HG03469 (cell line): ENCODE results near the gene EPHA1.

Experiments used
- ATAC-seq: cut with Tn5 transposase; IDR thresholded peaks from one replicate; pipeline ENCODE4 v1.9.1; 2021; ENCODE audit warnings: mild to moderate bottlenecking, moderate library complexity, moderate number of reproducible peaks; ENCODE audit not compliant: unreplicated experiment

The EPHA1 gene

DNA sequence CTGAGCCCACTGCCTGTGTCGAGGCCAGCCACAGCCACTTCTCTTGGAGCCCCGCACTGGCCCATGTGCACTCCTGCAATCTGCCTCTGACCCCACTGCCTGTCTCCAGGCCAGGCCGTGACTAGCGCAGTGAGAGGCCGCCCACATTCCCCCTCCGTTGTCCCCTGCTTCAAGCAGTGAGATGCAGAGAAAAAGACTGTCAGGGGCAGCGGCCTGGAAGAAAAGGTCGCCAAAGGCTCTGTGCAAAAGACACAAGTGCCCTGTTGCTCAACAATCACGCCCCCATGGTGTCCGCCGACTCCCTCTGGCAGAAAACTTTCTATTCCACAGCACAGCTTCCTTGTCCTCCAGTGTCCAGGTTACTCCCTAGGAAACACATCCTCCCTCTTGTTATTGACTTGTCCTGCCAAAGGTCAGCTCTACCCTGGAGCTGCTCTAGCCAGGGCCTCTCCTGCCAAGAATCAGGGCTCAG lies 56.1 kb downstream of the EPHA1 start:
- no peak for ATAC-seq

DNA sequence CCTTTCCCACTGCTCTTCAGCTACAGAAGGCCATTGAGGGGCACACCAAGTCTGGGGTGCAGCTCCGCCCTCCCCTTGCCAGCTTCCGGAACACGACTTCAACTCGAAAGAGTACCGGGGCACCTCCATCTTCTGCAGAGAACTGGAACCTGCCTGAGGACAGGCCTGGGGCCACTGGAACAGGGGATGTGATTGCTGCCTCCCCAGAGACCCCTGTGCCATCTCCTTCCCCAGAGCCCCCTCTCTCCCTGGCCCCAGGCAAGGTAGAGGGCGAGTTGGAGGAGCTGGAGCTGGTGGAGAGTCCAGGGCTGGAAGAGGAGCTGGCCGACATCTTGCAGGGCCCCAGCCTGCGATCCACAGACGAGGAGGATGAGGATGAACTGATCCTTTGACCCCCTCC lies 57.1 kb downstream of the EPHA1 start:
- ATAC-seq, result no peak

DNA sequence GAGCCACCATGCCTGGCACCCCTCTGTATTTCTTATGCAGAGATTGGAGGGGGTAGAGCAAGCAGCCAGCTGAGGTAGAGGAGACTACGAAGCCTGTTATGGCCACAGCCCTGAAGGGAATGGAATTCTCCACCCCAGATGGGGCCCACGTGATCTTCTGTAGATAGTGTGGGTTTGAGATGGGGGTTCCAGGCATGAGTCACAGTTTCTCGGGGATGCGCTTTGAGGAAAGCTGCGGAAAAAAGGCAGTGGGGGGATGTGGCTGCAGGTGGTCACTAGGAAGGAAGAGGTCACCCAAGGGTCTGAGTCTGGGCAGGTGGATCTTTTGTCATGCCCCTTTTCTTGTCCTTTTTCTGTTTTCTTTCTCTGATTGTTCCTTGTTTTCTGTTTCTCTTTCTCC lies 57.6 kb downstream of the EPHA1 start:
- no peak for ATAC-seq

DNA sequence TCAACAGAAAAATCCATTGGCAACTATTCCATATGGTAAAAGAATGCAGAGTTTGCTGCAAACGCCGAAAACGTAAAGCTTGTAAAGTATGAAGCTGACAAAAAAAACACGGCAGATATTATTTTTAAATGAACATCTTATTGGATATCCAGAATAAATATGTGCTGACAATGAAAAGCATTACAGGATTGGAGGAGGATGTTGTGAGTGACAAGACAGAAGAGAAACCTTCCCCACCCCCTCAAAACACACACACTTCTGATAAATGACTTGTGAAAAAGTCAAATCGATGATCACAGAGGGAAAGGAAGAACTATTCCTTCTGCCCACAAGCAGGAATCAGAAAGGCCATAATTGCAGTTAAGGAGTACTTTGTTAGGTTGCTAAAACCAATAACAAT lies 60.7 kb downstream of the EPHA1 start:
- ATAC-seq, result no peak

DNA sequence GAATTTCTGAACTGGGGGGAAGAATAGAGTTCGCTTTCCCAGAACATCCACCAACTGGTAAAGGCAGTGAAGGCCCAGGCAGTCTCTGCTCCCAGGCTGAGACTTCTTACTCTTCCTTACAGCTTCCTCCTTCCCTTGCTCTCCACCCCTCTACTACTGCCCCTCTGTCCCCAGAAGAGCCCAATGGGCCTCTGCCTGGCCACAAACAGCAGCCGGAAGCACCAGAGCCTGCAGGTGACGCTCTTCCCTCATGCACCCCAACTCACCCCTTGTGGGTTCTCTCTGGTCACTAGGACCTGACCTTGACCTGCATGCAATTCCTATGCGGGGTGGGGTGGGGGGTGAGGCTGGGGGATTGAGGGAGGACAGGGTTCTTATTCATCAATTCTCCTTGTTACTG lies 62.6 kb downstream of the EPHA1 start:
- no peak for ATAC-seq

DNA sequence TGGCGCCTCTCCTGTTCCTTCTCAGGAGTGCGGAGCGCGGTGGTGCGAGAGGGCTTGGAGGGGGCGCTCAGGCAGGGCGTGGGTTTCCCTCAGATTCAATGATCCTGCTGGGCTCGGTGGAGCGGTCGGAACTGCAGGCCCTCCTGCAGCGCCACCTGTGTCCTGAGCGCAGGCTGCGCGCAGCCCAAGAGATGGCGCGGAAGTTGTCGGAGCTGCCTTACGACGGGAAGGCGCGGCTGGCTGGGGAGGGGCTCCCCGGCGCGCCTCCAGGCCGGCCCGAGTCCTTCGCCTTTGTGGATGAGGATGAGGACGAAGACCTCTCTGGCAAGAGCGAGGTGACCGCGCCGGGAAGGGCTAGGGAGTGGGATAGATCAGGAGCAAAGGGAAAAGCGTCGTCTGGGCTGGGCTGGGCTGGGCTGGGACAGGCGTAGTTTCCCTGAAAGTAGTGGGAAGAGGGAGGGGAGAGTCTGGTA lies 63.2 kb downstream of the EPHA1 start:
- no peak for ATAC-seq

DNA sequence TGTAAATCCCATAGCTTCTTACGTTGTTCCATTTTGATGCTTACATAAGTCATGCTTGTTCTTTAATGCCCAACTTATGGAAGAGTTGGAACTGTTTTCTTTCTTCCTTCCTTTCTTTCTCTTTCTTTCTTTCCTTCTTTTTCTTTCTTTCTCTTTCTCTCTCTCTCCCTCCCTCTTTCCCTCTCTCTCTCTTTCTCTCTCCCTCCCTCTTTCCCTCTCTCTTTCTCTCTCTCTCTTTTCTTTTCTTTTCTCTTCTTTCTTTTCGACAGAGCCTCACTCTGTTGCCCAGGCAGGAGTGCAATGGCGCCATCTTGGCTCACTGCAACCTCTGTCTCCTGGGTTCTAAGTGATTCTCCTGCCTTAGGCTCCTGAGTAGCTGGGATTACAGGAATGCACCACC lies 65.1 kb downstream of the EPHA1 start:
- ATAC-seq, result no peak

DNA sequence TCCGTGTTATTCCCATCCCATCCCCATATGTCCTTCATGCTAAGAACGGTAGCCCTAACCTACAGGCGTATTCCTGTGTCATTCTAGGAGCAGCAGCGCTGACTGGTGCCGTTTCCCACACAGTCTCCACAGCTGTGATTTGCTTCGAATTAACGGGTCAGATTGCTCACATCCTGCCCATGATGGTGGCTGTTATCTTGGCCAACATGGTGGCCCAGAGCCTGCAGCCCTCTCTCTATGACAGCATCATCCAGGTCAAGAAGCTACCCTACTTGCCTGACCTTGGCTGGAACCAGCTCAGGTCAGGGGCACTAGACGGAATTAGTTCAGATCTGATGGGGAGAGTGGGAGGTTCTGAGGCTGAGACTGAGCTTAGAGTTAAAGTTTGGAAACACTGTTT lies 66.8 kb downstream of the EPHA1 start:
- ATAC-seq, result no peak
